ENCODE data around the gene LAGE3.

LAGE3 gene

DNA sequence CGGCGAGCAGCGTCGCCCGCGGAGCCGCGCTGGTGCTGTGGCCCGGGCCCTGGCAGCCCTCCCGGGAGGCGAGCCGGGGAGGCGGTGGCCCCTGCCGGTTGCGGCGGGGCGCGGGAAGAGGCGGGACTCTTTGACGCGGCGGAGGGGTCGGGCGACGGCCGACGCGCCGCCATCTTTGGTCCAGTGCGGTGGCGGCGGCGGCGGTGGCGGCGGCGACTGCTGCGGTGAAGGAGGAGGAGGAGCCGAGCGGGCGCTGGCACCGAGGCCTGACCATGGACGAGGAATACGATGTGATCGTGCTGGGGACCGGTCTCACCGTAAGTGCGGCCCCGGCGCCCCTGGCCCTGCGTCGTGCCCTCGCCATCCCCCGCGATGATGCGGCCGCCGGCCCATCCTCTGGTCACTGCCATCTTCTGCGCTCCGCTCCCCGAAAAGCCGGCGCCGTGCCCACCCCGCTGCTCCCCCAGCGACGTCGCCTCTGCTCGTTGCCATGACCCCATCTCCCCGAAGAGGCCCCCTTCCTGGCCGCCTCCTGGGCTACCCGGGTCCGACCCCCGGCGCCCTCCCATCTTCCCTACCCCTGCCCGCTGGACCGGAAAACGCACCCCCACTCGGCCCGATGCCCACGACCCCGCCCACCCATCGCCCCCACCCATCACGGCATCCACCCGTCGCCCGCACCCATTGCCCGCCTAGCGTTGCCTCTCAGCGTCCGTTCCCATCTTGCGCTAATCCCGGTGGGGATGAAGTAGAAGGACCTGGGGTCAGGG is 41.9 kb downstream of the LAGE3 start, which contains the start of gene GDI1:
Gene GDI1 (plus strand): TSS at position 172 of the 770 bp plus-strand sequence. CDS start 101 bp downstream, at position 273.
- H3K9me2 ChIP-seq (ENCODE audit: low read depth, low read length), result no peaks in the 10 kb centered on the region
- H3K4me3 ChIP-seq (ENCODE audit: low read depth, low read length, poor library complexity, severe bottlenecking), result peak within 1 kb of the TSS; percentile 81
- H3K36me3 ChIP-seq (ENCODE audit: insufficient read depth, low read length), result peaks cover 39% of the 10 kb centered on the region
- no peaks in the 10 kb centered on the region for H3K27me3 ChIP-seq (ENCODE audit: insufficient read depth, low read length)
- peaks cover 19% of the 10 kb centered on the region for H3K4me1 ChIP-seq (ENCODE audit: insufficient read depth, low read length, severe bottlenecking)
- H3K79me2 ChIP-seq (ENCODE audit: insufficient read depth, low read length), result peaks cover 7% of the 10 kb centered on the region; the same call in 1 of the 2 replicates
- no peaks in the 10 kb centered on the region for H4K20me1 ChIP-seq (ENCODE audit: insufficient read depth, low read length)
- TF ChIP-seq EZH2 (IDR thresholded peaks at IDR 0.05; ENCODE audit: borderline replicate concordance, low read length), result no peak
- TF ChIP-seq, protein P1, sequence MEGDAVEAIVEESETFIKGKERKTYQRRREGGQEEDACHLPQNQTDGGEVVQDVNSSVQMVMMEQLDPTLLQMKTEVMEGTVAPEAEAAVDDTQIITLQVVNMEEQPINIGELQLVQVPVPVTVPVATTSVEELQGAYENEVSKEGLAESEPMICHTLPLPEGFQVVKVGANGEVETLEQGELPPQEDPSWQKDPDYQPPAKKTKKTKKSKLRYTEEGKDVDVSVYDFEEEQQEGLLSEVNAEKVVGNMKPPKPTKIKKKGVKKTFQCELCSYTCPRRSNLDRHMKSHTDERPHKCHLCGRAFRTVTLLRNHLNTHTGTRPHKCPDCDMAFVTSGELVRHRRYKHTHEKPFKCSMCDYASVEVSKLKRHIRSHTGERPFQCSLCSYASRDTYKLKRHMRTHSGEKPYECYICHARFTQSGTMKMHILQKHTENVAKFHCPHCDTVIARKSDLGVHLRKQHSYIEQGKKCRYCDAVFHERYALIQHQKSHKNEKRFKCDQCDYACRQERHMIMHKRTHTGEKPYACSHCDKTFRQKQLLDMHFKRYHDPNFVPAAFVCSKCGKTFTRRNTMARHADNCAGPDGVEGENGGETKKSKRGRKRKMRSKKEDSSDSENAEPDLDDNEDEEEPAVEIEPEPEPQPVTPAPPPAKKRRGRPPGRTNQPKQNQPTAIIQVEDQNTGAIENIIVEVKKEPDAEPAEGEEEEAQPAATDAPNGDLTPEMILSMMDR (IDR thresholded peaks at IDR 0.05; ENCODE audit: low read length), result no peak
- peak within 1 kb of the TSS; percentile 58 for H3K27ac ChIP-seq (ENCODE audit: low read depth, low read length, poor library complexity, severe bottlenecking)
- no peaks in the 10 kb centered on the region for H3F3A ChIP-seq (ENCODE audit: insufficient read depth, low read length)
- H3K9me3 ChIP-seq (ENCODE audit: low read length), result no peaks in the 10 kb centered on the region
- peak within 1 kb of the TSS; percentile 96 for H3K4me2 ChIP-seq (ENCODE audit: low read length)
- peak within 1 kb of the TSS; percentile 76 for H3K9ac ChIP-seq (ENCODE audit: low read length)
- no peak within 1 kb of the TSS for H2AFZ ChIP-seq (ENCODE audit: low read length)

DNA sequence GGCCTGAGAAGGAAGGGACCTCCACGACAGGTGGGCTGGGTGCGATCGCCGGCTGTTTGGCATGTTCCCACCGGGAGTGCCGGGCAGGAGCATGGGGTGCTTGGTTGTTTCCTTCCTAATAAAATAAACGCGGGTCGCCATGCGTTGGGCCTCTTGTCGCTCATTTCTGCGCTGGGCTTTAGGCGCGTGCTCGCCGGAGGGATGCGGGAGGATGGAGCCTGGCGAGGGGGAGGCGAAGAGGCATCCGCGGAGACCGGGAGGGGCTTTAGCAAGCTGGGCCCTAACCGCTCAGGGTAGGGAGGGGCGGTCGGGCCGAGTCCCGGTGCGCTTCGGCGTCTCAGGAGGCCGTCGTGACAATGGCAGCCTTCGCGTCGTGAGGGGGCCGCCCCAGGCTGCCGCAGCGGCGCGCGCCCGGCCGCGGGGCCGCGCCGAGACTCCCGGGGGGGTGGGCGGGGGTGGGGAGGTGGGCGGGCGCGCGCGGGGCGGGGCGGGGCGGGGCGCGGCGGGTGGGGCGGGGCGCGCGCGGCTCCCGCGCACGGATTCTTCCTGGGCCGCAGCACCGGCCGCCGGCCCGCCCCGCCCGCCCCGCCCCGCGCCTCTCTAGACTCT is 42.6 kb downstream of the LAGE3 start:
- Histone ChIP-seq H3K27ac (ENCODE audit: low read depth, low read length, poor library complexity, severe bottlenecking) (peak overlapping the region; percentile 58), H3K36me3 (ENCODE audit: insufficient read depth, low read length) (peaks cover 34% of the 10 kb centered on the region), H3K9me2 (ENCODE audit: low read depth, low read length) (no peaks in the 10 kb centered on the region), H3K79me2 (ENCODE audit: insufficient read depth, low read length) (peaks cover 7% of the 10 kb centered on the region; the same call in 1 of the 2 replicates), H4K20me1 (ENCODE audit: insufficient read depth, low read length) (no peaks in the 10 kb centered on the region), H2AFZ (ENCODE audit: low read length) (no peak overlapping the region), H3K27me3 (ENCODE audit: insufficient read depth, low read length) (no peaks in the 10 kb centered on the region), H3F3A (ENCODE audit: insufficient read depth, low read length) (no peaks in the 10 kb centered on the region), H3K9ac (ENCODE audit: low read length) (peak overlapping the region; percentile 76), H3K4me3 (ENCODE audit: low read depth, low read length, poor library complexity, severe bottlenecking) (peak overlapping the region; percentile 81), H3K9me3 (ENCODE audit: low read length) (no peaks in the 10 kb centered on the region), H3K4me2 (ENCODE audit: low read length) (peak overlapping the region; percentile 96), H3K4me1 (ENCODE audit: insufficient read depth, low read length, severe bottlenecking) (peaks cover 19% of the 10 kb centered on the region)
- no peak for TF ChIP-seq EZH2 (IDR thresholded peaks at IDR 0.05; ENCODE audit: borderline replicate concordance, low read length)
- TF ChIP-seq, protein P1 (IDR thresholded peaks at IDR 0.05; ENCODE audit: low read length), result no peak

DNA sequence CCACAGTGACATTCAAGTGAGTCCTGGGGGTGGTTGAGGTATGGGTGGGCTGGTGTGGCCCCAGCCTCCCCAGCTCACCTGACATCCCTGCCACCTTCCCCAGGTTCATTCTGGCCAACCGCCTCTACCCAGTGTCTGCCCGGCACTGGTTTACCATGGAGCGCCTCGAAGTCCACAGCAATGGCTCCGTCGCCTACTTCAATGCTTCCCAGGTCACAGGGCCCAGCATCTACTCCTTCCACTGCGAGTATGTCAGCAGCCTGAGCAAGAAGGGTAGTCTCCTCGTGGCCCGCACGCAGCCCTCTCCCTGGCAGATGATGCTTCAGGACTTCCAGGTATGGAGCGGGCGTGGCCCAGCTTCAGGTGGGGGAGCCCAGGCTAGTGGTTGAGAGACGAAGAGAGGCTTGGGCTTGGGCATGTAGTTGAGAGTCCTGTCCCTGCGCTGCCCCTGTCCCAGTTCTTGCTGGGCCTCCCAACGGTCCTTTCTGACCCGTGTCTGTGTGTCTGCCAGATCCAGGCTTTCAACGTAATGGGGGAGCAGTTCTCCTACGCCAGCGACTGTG is 43.8 kb downstream of the LAGE3 start:
- Histone ChIP-seq H3K36me3 (ENCODE audit: insufficient read depth, low read length) (peaks cover 29% of the 10 kb centered on the region), H3K79me2 (ENCODE audit: insufficient read depth, low read length) (peaks cover 7% of the 10 kb centered on the region; the same call in 1 of the 2 replicates), H3K4me3 (ENCODE audit: low read depth, low read length, poor library complexity, severe bottlenecking) (no peak overlapping the region), H3K4me1 (ENCODE audit: insufficient read depth, low read length, severe bottlenecking) (peaks cover 19% of the 10 kb centered on the region), H3K9ac (ENCODE audit: low read length) (no peak overlapping the region), H3F3A (ENCODE audit: insufficient read depth, low read length) (no peaks in the 10 kb centered on the region), H3K9me3 (ENCODE audit: low read length) (no peaks in the 10 kb centered on the region), H3K27ac (ENCODE audit: low read depth, low read length, poor library complexity, severe bottlenecking) (no peak overlapping the region), H3K27me3 (ENCODE audit: insufficient read depth, low read length) (no peaks in the 10 kb centered on the region), H2AFZ (ENCODE audit: low read length) (no peak overlapping the region), H4K20me1 (ENCODE audit: insufficient read depth, low read length) (no peaks in the 10 kb centered on the region), H3K9me2 (ENCODE audit: low read depth, low read length) (no peaks in the 10 kb centered on the region), H3K4me2 (ENCODE audit: low read length) (no peak overlapping the region)
- no peak for TF ChIP-seq EZH2 (IDR thresholded peaks at IDR 0.05; ENCODE audit: borderline replicate concordance, low read length)
- TF ChIP-seq, protein P1 (IDR thresholded peaks at IDR 0.05; ENCODE audit: low read length), result no peak
